Karpas-422 (cell line): ENCODE measurements around the gene DACT3. TPM values are rescaled to one million over a fixed set of nuclear protein-coding genes. Genes with fewer than 3 reads are reported as not detected.
A peak's percentile ranks its signal among the peaks of the same experiment; 100 is the strongest.

ENCODE experiments used
- DNase-seq: peaks from one replicate; pipeline ENCODE4 v3.0.0-alpha.2; 2015
- H2AFZ ChIP-seq: fragments of 200-600 bp; sonication (generic); 2 replicates; pipeline ENCODE4 v1.6.1; 2014; ENCODE audit warnings: antibody characterized with exemption, low read length, mixed read lengths
- H3K27ac ChIP-seq: fragments of 200-600 bp; sonication (generic); 2 replicates; pipeline ENCODE4 v1.5.1; 2014; ENCODE audit warnings: mild to moderate bottlenecking, low read length, moderate library complexity
- H3K27me3 ChIP-seq: fragments of 200-600 bp; sonication (generic); 2 replicates; pipeline ENCODE4 v1.6.1; 2014; ENCODE audit warnings: low read length, mixed read lengths
- H3K36me3 ChIP-seq: fragments of 200-600 bp; sonication (generic); 2 replicates; pipeline ENCODE4 v1.6.1; 2014; ENCODE audit warnings: low read length, mixed read lengths; ENCODE audit not compliant: insufficient read depth
- H3K4me1 ChIP-seq: fragments of 200-600 bp; sonication (generic); 2 replicates; pipeline ENCODE4 v1.6.1; 2014; ENCODE audit warnings: mild to moderate bottlenecking, low read length, mixed read lengths
- H3K4me2 ChIP-seq: fragments of 200-600 bp; sonication (generic); 2 replicates; pipeline ENCODE4 v1.6.1; 2014; ENCODE audit warnings: low read length, low read depth, mild to moderate bottlenecking; ENCODE audit not compliant: poor library complexity, severe bottlenecking
- H3K4me3 ChIP-seq: fragments of 200-600 bp; sonication (generic); 2 replicates; pipeline ENCODE4 v1.5.1; 2014; ENCODE audit warnings: mild to moderate bottlenecking, antibody characterized with exemption, low read length, mixed read lengths
- H3K79me2 ChIP-seq: fragments of 200-600 bp; sonication (generic); 2 replicates; pipeline ENCODE4 v1.6.1; 2014; ENCODE audit warnings: mild to moderate bottlenecking, low read length, mixed read lengths
- H3K9ac ChIP-seq: fragments of 200-600 bp; sonication (generic); 2 replicates; pipeline ENCODE4 v1.6.0; 2014; ENCODE audit warnings: low read length
- H3K9me2 ChIP-seq: fragments of 200-600 bp; sonication (generic), shearing (Covaris generic); replicated peaks from 2 replicates; pipeline ENCODE4 v1.6.0; 2014; ENCODE audit warnings: mild to moderate bottlenecking, low read length, moderate library complexity; ENCODE audit not compliant: insufficient read depth
- H3K9me3 ChIP-seq: fragments of 300-700, 200-600 bp; sonication (generic); 2 replicates; pipeline ENCODE4 v1.6.1; 2014; ENCODE audit warnings: low read length, mixed read lengths
- H4K20me1 ChIP-seq: fragments of 200-600 bp; sonication (generic); 2 replicates; pipeline ENCODE4 v1.6.1; 2014; ENCODE audit warnings: mild to moderate bottlenecking, antibody characterized with exemption, low read length, low read depth; ENCODE audit not compliant: insufficient read depth
- total RNA-seq: library from RNA; depleted of rRNA; stranded (reverse); fragments of >200 nt; shearing (Covaris generic); gene quantifications from 2 replicates; pipeline ENCODE4 v1.2.3, GENCODE V29; 2014; ENCODE audit warnings: low replicate concordance

The DACT3 gene
- total RNA-seq, 1 experiment from 2014 or later, result 0.19 TPM

GRCh38 chr19:46616631-46617322, 44.2 kb downstream of the DACT3 start:
- Histone ChIP-seq H3K27me3 (no peaks in the 10 kb centered on the region), H4K20me1 (no peaks in the 10 kb centered on the region), H3K9me2 (no peaks in the 10 kb centered on the region), H3K36me3 (no peaks in the 10 kb centered on the region), H3K79me2 (no peaks in the 10 kb centered on the region), H3K9ac (0 out of 2 replicates have a peak overlapping the region, but pooled peaks have one; percentile 9), H2AFZ (no peak overlapping the region), H3K4me1 (peaks cover 12% of the 10 kb centered on the region), H3K4me3 (no peak overlapping the region), H3K9me3 (no peaks in the 10 kb centered on the region), H3K4me2 (no peak overlapping the region), H3K27ac (no peak overlapping the region)
- peak; percentile 48 for DNase-seq

- Histone ChIP-seq H4K20me1 (no peaks in the 10 kb centered on the region), H3K4me3 (no peak overlapping the region), H2AFZ (no peak overlapping the region), H3K9me2 (no peaks in the 10 kb centered on the region), H3K9me3 (no peaks in the 10 kb centered on the region), H3K4me1 (peaks cover 17% of the 10 kb centered on the region), H3K9ac (no peak overlapping the region), H3K27me3 (no peaks in the 10 kb centered on the region), H3K27ac (no peak overlapping the region), H3K79me2 (no peaks in the 10 kb centered on the region), H3K36me3 (no peaks in the 10 kb centered on the region), H3K4me2 (no peak overlapping the region)
- DNase-seq, result no peak
These were observed 45.0 kb downstream of the DACT3 start for GRCh38 chr19:46615966-46616365.

GRCh38 chr19:46614114-46614722, 46.8 kb downstream of the DACT3 start:
- Histone ChIP-seq H2AFZ (no peak overlapping the region), H3K4me1 (peaks cover 17% of the 10 kb centered on the region), H3K9ac (no peak overlapping the region), H3K4me2 (no peak overlapping the region), H3K9me3 (no peaks in the 10 kb centered on the region), H3K27me3 (no peaks in the 10 kb centered on the region), H4K20me1 (no peaks in the 10 kb centered on the region), H3K4me3 (no peak overlapping the region), H3K79me2 (no peaks in the 10 kb centered on the region), H3K27ac (no peak overlapping the region), H3K36me3 (no peaks in the 10 kb centered on the region), H3K9me2 (no peaks in the 10 kb centered on the region)
- DNase-seq, result peak; percentile 89

- Histone ChIP-seq H3K9me3 (no peaks in the 10 kb centered on the region), H3K79me2 (no peaks in the 10 kb centered on the region), H3K4me1 (peaks cover 17% of the 10 kb centered on the region), H3K9ac (no peak overlapping the region), H4K20me1 (0 out of 2 replicates have a peak, but pooled peaks cover 2% of the 10 kb centered on the region), H3K4me3 (no peak overlapping the region), H3K4me2 (no peak overlapping the region), H2AFZ (no peak overlapping the region), H3K27me3 (no peaks in the 10 kb centered on the region), H3K36me3 (no peaks in the 10 kb centered on the region), H3K9me2 (no peaks in the 10 kb centered on the region), H3K27ac (no peak overlapping the region)
- DNase-seq, result no peak
These were observed 47.5 kb downstream of the DACT3 start for GRCh38 chr19:46613525-46613924.

- Histone ChIP-seq H3K27ac (no peak overlapping the region), H3K4me1 (peaks cover 13% of the 10 kb centered on the region), H3K79me2 (no peaks in the 10 kb centered on the region), H3K9me3 (no peaks in the 10 kb centered on the region), H3K9ac (no peak overlapping the region), H3K27me3 (no peaks in the 10 kb centered on the region), H3K4me2 (no peak overlapping the region), H2AFZ (no peak overlapping the region), H3K9me2 (no peaks in the 10 kb centered on the region), H3K36me3 (peaks cover 11% of the 10 kb centered on the region), H3K4me3 (no peak overlapping the region), H4K20me1 (0 out of 2 replicates have a peak, but pooled peaks cover 2% of the 10 kb centered on the region)
- no peak for DNase-seq
These were observed 49.2 kb downstream of the DACT3 start for GRCh38 chr19:46611776-46612175.

GRCh38 chr19:46610851-46611770, 49.9 kb downstream of the DACT3 start:
- Histone ChIP-seq H3K4me1 (peaks cover 11% of the 10 kb centered on the region), H4K20me1 (0 out of 2 replicates have a peak, but pooled peaks cover 2% of the 10 kb centered on the region), H3K9ac (no peak overlapping the region), H3K36me3 (peaks cover 16% of the 10 kb centered on the region), H3K4me2 (no peak overlapping the region), H3K4me3 (no peak overlapping the region), H3K27me3 (no peaks in the 10 kb centered on the region), H3K9me3 (no peaks in the 10 kb centered on the region), H3K27ac (no peak overlapping the region), H2AFZ (no peak overlapping the region), H3K79me2 (no peaks in the 10 kb centered on the region), H3K9me2 (no peaks in the 10 kb centered on the region)
- peak; percentile 55 for DNase-seq

- no peak overlapping the region for H3K4me2 ChIP-seq
- no peak overlapping the region for H2AFZ ChIP-seq
- H3K27ac ChIP-seq, result no peak overlapping the region
- H3K9me3 ChIP-seq, result no peaks in the 10 kb centered on the region
- no peak overlapping the region for H3K9ac ChIP-seq
- peaks cover 16% of the 10 kb centered on the region for H3K36me3 ChIP-seq
- no peaks in the 10 kb centered on the region for H3K27me3 ChIP-seq
- peaks cover 11% of the 10 kb centered on the region for H3K4me1 ChIP-seq
- H3K4me3 ChIP-seq, result no peak overlapping the region
- H3K79me2 ChIP-seq, result no peaks in the 10 kb centered on the region; the same call in 1 of the 2 replicates
- 0 out of 2 replicates have a peak, but pooled peaks cover 2% of the 10 kb centered on the region for H4K20me1 ChIP-seq
- no peaks in the 10 kb centered on the region for H3K9me2 ChIP-seq
- DNase-seq, result no peak
These were observed 50.6 kb downstream of the DACT3 start for GRCh38 chr19:46610413-46610775.
